ENCODE data around the gene FCER1G.

- no peak for TF ChIP-seq CTCF (IDR thresholded peaks at IDR 0.05)
- TF ChIP-seq POLR2A (IDR thresholded peaks at IDR 0.05), result no peak
- no peak for TF ChIP-seq POLR2AphosphoS5 (IDR thresholded peaks at IDR 0.05)
- TF ChIP-seq EP300 (IDR thresholded peaks at IDR 0.05), result no peak
Observed at GRCh38 chr1:161230762-161231161, 15.7 kb downstream of the FCER1G start.

All from sigmoid colon (tissue), 4 donors.